Thymus (tissue), 11 donors: ENCODE data around the gene PHEX. TPM values are rescaled to one million over a fixed set of nuclear protein-coding genes. Genes with fewer than 3 reads are reported as not detected.

Experiments used
- DNase-seq, 9 donors: peaks; one replicate each; pipeline ENCODE4 v3.0.0-alpha.2; 2013; ENCODE audit warnings: low spot score in 9 of 9, low read depth in 6 of 9, missing footprints in 1 of 9
- H3K27ac ChIP-seq, 2 donors: one replicate each; pipeline ENCODE4 v1.5.1; 2013; ENCODE audit warnings: control low read depth in 1 of 2, low read depth in 1 of 2, low read length in 1 of 2, mild to moderate bottlenecking in 1 of 2, moderate library complexity in 1 of 2
- H3K27me3 ChIP-seq, 2 donors: one replicate each; pipeline ENCODE4 v1.5.1; 2013; ENCODE audit warnings: low read length in 1 of 2; ENCODE audit not compliant: control insufficient read depth in 2 of 2, insufficient read depth in 1 of 2
- H3K36me3 ChIP-seq, 2 donors: one replicate each; pipeline ENCODE4 v1.5.1; 2013; ENCODE audit warnings: low read length in 1 of 2, mild to moderate bottlenecking in 1 of 2, moderate library complexity in 1 of 2; ENCODE audit not compliant: control insufficient read depth in 2 of 2, insufficient read depth in 2 of 2
- H3K4me1 ChIP-seq, 2 donors: one replicate each; pipeline ENCODE4 v1.5.1; 2013; ENCODE audit warnings: low read length in 2 of 2; ENCODE audit not compliant: control insufficient read depth in 2 of 2, insufficient read depth in 2 of 2
- H3K4me3 ChIP-seq, 2 donors: one replicate each; pipeline ENCODE4 v1.5.1; 2013; ENCODE audit warnings: low read length in 2 of 2, control low read depth in 1 of 2, mild to moderate bottlenecking in 1 of 2
- H3K9me3 ChIP-seq, 2 donors: one replicate each; pipeline ENCODE4 v1.5.1; 2013; ENCODE audit warnings: low read length in 1 of 2, mild to moderate bottlenecking in 1 of 2; ENCODE audit not compliant: control insufficient read depth in 2 of 2, insufficient read depth in 1 of 2
- WGBS: extraction: QIAGEN DNeasy Blood & Tissue Kit; methylation state at CpG from one replicate; pipeline ENCODE4 v1.1.7; 2013; 5-methylcytosine and 5-hydroxymethylcytosine counted together
- polyA plus RNA-seq: library from polyadenylated mRNA; stranded (reverse); fragments of 200-250 nt; gene quantifications from one replicate; pipeline ENCODE4 v1.2.3, GENCODE V29; 2013
- total RNA-seq: library from RNA; stranded (reverse); fragments of 120-200 nt; gene quantifications from one replicate; pipeline ENCODE4 v1.2.4, GENCODE V29; 2013
- donor health status: healthy.

PHEX gene
- total and polyA plus RNA-seq, 2 donors, result 0.66 TPM

GRCh38 chrX:22194660-22194945 is 162.5 kb downstream of the PHEX start:
- 74% methylated on average over 1 of the region's 1 CpG for WGBS

GRCh38 chrX:22196149-22196548 is 164.0 kb downstream of the PHEX start:
- H3K27me3 ChIP-seq, result no peaks in the 10 kb centered on the region
- H3K4me3 ChIP-seq, result no peak overlapping the region
- no peak for DNase-seq
- no peaks in the 10 kb centered on the region for H3K4me1 ChIP-seq
- WGBS, result 96% methylated on average over 1 of the region's 1 CpG
- H3K9me3 ChIP-seq, result no peaks in the 10 kb centered on the region
- no peaks in the 10 kb centered on the region for H3K36me3 ChIP-seq
- H3K27ac ChIP-seq, result no peak overlapping the region

More at GRCh38 chrX:22194660-22194945, 162.5 kb downstream of the PHEX start:
- no peak overlapping the region for H3K4me3 ChIP-seq
- no peak overlapping the region for H3K27ac ChIP-seq
- no peaks in the 10 kb centered on the region for H3K4me1 ChIP-seq
- H3K36me3 ChIP-seq, result no peaks in the 10 kb centered on the region
- no peaks in the 10 kb centered on the region for H3K9me3 ChIP-seq
- H3K27me3 ChIP-seq, result no peaks in the 10 kb centered on the region
- DNase-seq, result no peak

- no peak for DNase-seq
Observed at GRCh38 chrX:22202251-22202650, 170.1 kb downstream of the PHEX start.

GRCh38 chrX:22203186-22203585 is 171.1 kb downstream of the PHEX start:
- no peaks in the 10 kb centered on the region for H3K27me3 ChIP-seq
- H3K36me3 ChIP-seq, result no peaks in the 10 kb centered on the region
- DNase-seq, result no peak
- H3K9me3 ChIP-seq, result no peaks in the 10 kb centered on the region
- no peak overlapping the region for H3K27ac ChIP-seq
- no peaks in the 10 kb centered on the region for H3K4me1 ChIP-seq
- H3K4me3 ChIP-seq, result no peak overlapping the region

More at GRCh38 chrX:22202251-22202650, 170.1 kb downstream of the PHEX start:
- Histone ChIP-seq H3K4me1 (no peaks in the 10 kb centered on the region), H3K4me3 (no peak overlapping the region), H3K36me3 (no peaks in the 10 kb centered on the region), H3K27me3 (no peaks in the 10 kb centered on the region), H3K9me3 (no peaks in the 10 kb centered on the region), H3K27ac (no peak overlapping the region)

GRCh38 chrX:22206781-22207180 is 174.7 kb downstream of the PHEX start:
- no peaks in the 10 kb centered on the region for H3K4me1 ChIP-seq
- no peak for DNase-seq
- no peak overlapping the region for H3K27ac ChIP-seq
- no peaks in the 10 kb centered on the region for H3K36me3 ChIP-seq
- WGBS, result 93% methylated on average over 1 of the region's 1 CpG
- H3K4me3 ChIP-seq, result no peak overlapping the region
- no peaks in the 10 kb centered on the region for H3K27me3 ChIP-seq
- H3K9me3 ChIP-seq, result no peaks in the 10 kb centered on the region

- Histone ChIP-seq H3K27me3 (no peaks in the 10 kb centered on the region), H3K4me3 (no peak overlapping the region), H3K4me1 (no peaks in the 10 kb centered on the region), H3K9me3 (no peaks in the 10 kb centered on the region), H3K27ac (no peak overlapping the region), H3K36me3 (no peaks in the 10 kb centered on the region)
- DNase-seq, result no peak
- WGBS, result 96% methylated on average over 2 of the region's 2 CpGs
Observed at GRCh38 chrX:22220941-22221340, 188.8 kb downstream of the PHEX start.

- Histone ChIP-seq H3K27me3 (no peaks in the 10 kb centered on the region), H3K4me3 (no peak overlapping the region), H3K4me1 (no peaks in the 10 kb centered on the region), H3K36me3 (no peaks in the 10 kb centered on the region), H3K9me3 (no peaks in the 10 kb centered on the region), H3K27ac (no peak overlapping the region)
- DNase-seq, result no peak
- WGBS, result 82% methylated on average over 6 of the region's 6 CpGs
Observed at GRCh38 chrX:22234380-22234779, 202.3 kb downstream of the PHEX start.

- Histone ChIP-seq H3K9me3 (no peaks in the 10 kb centered on the region), H3K36me3 (no peaks in the 10 kb centered on the region), H3K27ac (no peak overlapping the region), H3K27me3 (no peaks in the 10 kb centered on the region), H3K4me1 (no peaks in the 10 kb centered on the region), H3K4me3 (no peak overlapping the region)
- WGBS, result 77% methylated on average over 2 of the region's 2 CpGs
- DNase-seq, result no peak
Observed at GRCh38 chrX:22237479-22237878, 205.4 kb downstream of the PHEX start.

- 90% methylated on average over 2 of the region's 2 CpGs for WGBS
- H3K27me3 ChIP-seq, result no peaks in the 10 kb centered on the region
Observed at GRCh38 chrX:22246620-22247019, 214.5 kb downstream of the PHEX start.

GRCh38 chrX:22247169-22247568 is 215.0 kb downstream of the PHEX start:
- WGBS, result 91% methylated on average over 1 of the region's 1 CpG
- no peak overlapping the region for H3K27ac ChIP-seq
- no peaks in the 10 kb centered on the region for H3K36me3 ChIP-seq
- no peak for DNase-seq
- no peaks in the 10 kb centered on the region for H3K4me1 ChIP-seq
- no peaks in the 10 kb centered on the region for H3K9me3 ChIP-seq
- H3K27me3 ChIP-seq, result no peaks in the 10 kb centered on the region
- H3K4me3 ChIP-seq, result no peak overlapping the region

More at GRCh38 chrX:22246620-22247019, 214.5 kb downstream of the PHEX start:
- no peak overlapping the region for H3K4me3 ChIP-seq
- H3K27ac ChIP-seq, result no peak overlapping the region
- H3K4me1 ChIP-seq, result no peaks in the 10 kb centered on the region
- H3K36me3 ChIP-seq, result no peaks in the 10 kb centered on the region
- DNase-seq, result no peak
- no peaks in the 10 kb centered on the region for H3K9me3 ChIP-seq
